Activated T-helper 1 cell treated with anti-CD3 and anti-CD28 coated beads, Interleukin-12 subunit alpha, Interleukin-12 subunit beta, Interleukin-2, Interleukin-4 antibody, amounts not matched to agents 30 ng/mL and 10 ng/mL and 1 ng/mL, durations not matched to agents 14 hours and 24 hours and 36 hours (primary cell): ENCODE results near the gene SUSD6. TPM values are rescaled to one million over a fixed set of nuclear protein-coding genes. Genes with fewer than 3 reads are reported as not detected.

ENCODE experiments used
- total RNA-seq: library from RNA; stranded (reverse); gene quantifications from 2 replicates; pipeline ENCODE4 v1.2.3, GENCODE V29; 2022

SUSD6 gene
- total RNA-seq, 1 donor from 2014 or later: 94.3 TPM

Other genes starting within 250 kb of the SUSD6 start
- gene ERH, start 213.3 kb upstream of the SUSD6 start, total RNA-seq: 400 and 421 TPM in 2 replicates
- 51.6 and 53.7 TPM in 2 replicates for gene SLC39A9, start 212.9 kb upstream of the SUSD6 start, total RNA-seq
- gene PLEKHD1, start 126.9 kb upstream of the SUSD6 start, total RNA-seq: 0.07 TPM in 1 of 2 replicates, not detected in the other
- 0.08 TPM in 1 of 2 replicates, not detected in the other for gene CCDC177, start 36.7 kb upstream of the SUSD6 start, total RNA-seq
- gene SRSF5, start 155.5 kb downstream of the SUSD6 start, total RNA-seq: 304 and 311 TPM in 2 replicates
- gene SLC10A1, start 185.6 kb downstream of the SUSD6 start, total RNA-seq: not detected in 2 replicates